ENCODE results near the gene OVCH2. TPM values are rescaled to one million over a fixed set of nuclear protein-coding genes. Genes with fewer than 3 reads are reported as not detected.

The OVCH2 gene
- total RNA-seq, 1 donor from 2014 or later = not detected

- no peak for DNase-seq (ENCODE audit: extremely low spot score, unreplicated experiment)
- peaks cover 46% of the 10 kb centered on the region for H3K4me1 Mint-ChIP-seq (ENCODE audit: unreplicated experiment)
- H3K27me3 Mint-ChIP-seq (ENCODE audit: unreplicated experiment) = no peaks in the 10 kb centered on the region
- peak overlapping the region; percentile 78 for H3K27ac Mint-ChIP-seq (ENCODE audit: unreplicated experiment)
- no peak for TF ChIP-seq CTCF (IDR thresholded peaks at IDR 0.05)
- no peaks in the 10 kb centered on the region for H3K36me3 Mint-ChIP-seq (ENCODE audit: unreplicated experiment)
- peak overlapping the region; percentile 11 for H3K4me3 Mint-ChIP-seq (ENCODE audit: unreplicated experiment)
- H3K9me3 Mint-ChIP-seq (ENCODE audit: unreplicated experiment) = no peaks in the 10 kb centered on the region
Observed at GRCh38 chr11:7677071-7677470, 29.2 kb downstream of the OVCH2 start.

- peak overlapping the region; percentile 18 for H3K27ac Mint-ChIP-seq (ENCODE audit: unreplicated experiment)
- H3K4me1 Mint-ChIP-seq (ENCODE audit: unreplicated experiment) = peaks cover 46% of the 10 kb centered on the region
- H3K4me3 Mint-ChIP-seq (ENCODE audit: unreplicated experiment) = no peak overlapping the region
- DNase-seq (ENCODE audit: extremely low spot score, unreplicated experiment) = no peak
- TF ChIP-seq CTCF (IDR thresholded peaks at IDR 0.05) = no peak
- H3K27me3 Mint-ChIP-seq (ENCODE audit: unreplicated experiment) = no peaks in the 10 kb centered on the region
- no peaks in the 10 kb centered on the region for H3K36me3 Mint-ChIP-seq (ENCODE audit: unreplicated experiment)
- H3K9me3 Mint-ChIP-seq (ENCODE audit: unreplicated experiment) = no peaks in the 10 kb centered on the region
Observed at GRCh38 chr11:7675631-7676030, 30.6 kb downstream of the OVCH2 start.

- no peaks in the 10 kb centered on the region for H3K9me3 Mint-ChIP-seq (ENCODE audit: unreplicated experiment)
- TF ChIP-seq CTCF (IDR thresholded peaks at IDR 0.05) = no peak
- peaks cover 46% of the 10 kb centered on the region for H3K4me1 Mint-ChIP-seq (ENCODE audit: unreplicated experiment)
- H3K4me3 Mint-ChIP-seq (ENCODE audit: unreplicated experiment) = peak overlapping the region; percentile 65
- H3K27me3 Mint-ChIP-seq (ENCODE audit: unreplicated experiment) = no peaks in the 10 kb centered on the region
- DNase-seq (ENCODE audit: extremely low spot score, unreplicated experiment) = peak; percentile 70
- no peaks in the 10 kb centered on the region for H3K36me3 Mint-ChIP-seq (ENCODE audit: unreplicated experiment)
- H3K27ac Mint-ChIP-seq (ENCODE audit: unreplicated experiment) = peak overlapping the region; percentile 54
Observed at GRCh38 chr11:7673724-7674434, 32.4 kb downstream of the OVCH2 start.

- peak within 1 kb of the TSS; percentile 70 for H3K27ac Mint-ChIP-seq (ENCODE audit: unreplicated experiment)
- H3K4me1 Mint-ChIP-seq (ENCODE audit: unreplicated experiment) = peaks cover 48% of the 10 kb centered on the region
- peaks cover 5% of the 10 kb centered on the region for H3K36me3 Mint-ChIP-seq (ENCODE audit: unreplicated experiment)
- peak within 1 kb of the TSS; percentile 65 for H3K4me3 Mint-ChIP-seq (ENCODE audit: unreplicated experiment)
- no peaks in the 10 kb centered on the region for H3K9me3 Mint-ChIP-seq (ENCODE audit: unreplicated experiment)
- no peak for DNase-seq (ENCODE audit: extremely low spot score, unreplicated experiment)
- TF ChIP-seq CTCF (IDR thresholded peaks at IDR 0.05) = no peak
- H3K27me3 Mint-ChIP-seq (ENCODE audit: unreplicated experiment) = no peaks in the 10 kb centered on the region
Observed at GRCh38 chr11:7672960-7673723, 33.1 kb downstream of the OVCH2 start, which contains the start of gene CYB5R2. Gene CYB5R2, minus strand, starts transcription at chr11:7673500. Its CDS starts 675 bp downstream, at chr11:7672825.
